Keratinocyte (primary cell): ENCODE measurements around the gene LRRC3B.

Experiments used
- EZH2 ChIP-seq: IDR thresholded peaks from one replicate; pipeline ENCODE4 v1.6.1; 2012; ENCODE audit warnings: inconsistent platforms, mild to moderate bottlenecking, low read length, moderate library complexity
- TF ChIP-seq, protein P1 (sequence below), 3 experiments: IDR thresholded peaks in 1 of 3; conservative IDR thresholded peaks in 1 of 3; optimal IDR thresholded peaks in 1 of 3; 2 replicates in 2 of 3; 3 replicates in 1 of 3; pipeline versions ENCODE3 to v1.5.1; 2011; ENCODE audit warnings: low read length in 3 of 3, mild to moderate bottlenecking in 3 of 3, moderate library complexity in 2 of 3, control low read depth in 1 of 3, inconsistent platforms in 1 of 3; ENCODE audit not compliant: insufficient read depth in 2 of 3; ENCODE audit errors: extremely low read depth in 1 of 3

DNA sequence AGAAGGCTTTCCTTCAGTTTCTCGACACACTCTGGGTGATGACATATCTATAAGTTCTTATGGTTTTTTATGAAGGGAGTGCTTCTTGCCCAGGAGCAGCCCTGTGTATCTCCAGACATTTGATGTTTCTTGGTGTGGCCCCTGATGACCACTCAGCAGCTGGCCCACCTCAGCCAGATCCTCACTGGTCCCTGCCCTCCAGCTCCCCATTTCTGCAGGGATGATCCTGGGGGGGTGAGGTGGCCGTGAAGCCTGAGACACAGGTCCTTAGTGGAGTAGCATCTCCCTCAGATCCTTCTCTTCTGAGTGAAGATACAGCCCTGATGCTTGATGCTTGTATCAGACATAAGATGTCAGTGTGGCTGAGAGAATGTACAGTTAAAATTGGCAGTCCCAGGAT is 127.7 kb downstream of the LRRC3B start:
- TF ChIP-seq, protein P1, sequence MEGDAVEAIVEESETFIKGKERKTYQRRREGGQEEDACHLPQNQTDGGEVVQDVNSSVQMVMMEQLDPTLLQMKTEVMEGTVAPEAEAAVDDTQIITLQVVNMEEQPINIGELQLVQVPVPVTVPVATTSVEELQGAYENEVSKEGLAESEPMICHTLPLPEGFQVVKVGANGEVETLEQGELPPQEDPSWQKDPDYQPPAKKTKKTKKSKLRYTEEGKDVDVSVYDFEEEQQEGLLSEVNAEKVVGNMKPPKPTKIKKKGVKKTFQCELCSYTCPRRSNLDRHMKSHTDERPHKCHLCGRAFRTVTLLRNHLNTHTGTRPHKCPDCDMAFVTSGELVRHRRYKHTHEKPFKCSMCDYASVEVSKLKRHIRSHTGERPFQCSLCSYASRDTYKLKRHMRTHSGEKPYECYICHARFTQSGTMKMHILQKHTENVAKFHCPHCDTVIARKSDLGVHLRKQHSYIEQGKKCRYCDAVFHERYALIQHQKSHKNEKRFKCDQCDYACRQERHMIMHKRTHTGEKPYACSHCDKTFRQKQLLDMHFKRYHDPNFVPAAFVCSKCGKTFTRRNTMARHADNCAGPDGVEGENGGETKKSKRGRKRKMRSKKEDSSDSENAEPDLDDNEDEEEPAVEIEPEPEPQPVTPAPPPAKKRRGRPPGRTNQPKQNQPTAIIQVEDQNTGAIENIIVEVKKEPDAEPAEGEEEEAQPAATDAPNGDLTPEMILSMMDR (optimal IDR thresholded peaks at IDR 0.05 in 1 of 3, IDR thresholded peaks at IDR 0.05 in 1 of 3, conservative IDR thresholded peaks at IDR 0.05 in 1 of 3; ENCODE audit: extremely low read depth in 1 of 3, insufficient read depth in 2 of 3, low read length in 3 of 3): no peak
- TF ChIP-seq EZH2: no peak
